Measurements from ENCODE around the gene DSCAM.

GRCh38 chr21:40837456-40837855 lies 9.5 kb downstream of the DSCAM start:
- TF ChIP-seq POLR2A (IDR thresholded peaks at IDR 0.05) (no peak), CTCF (IDR thresholded peaks at IDR 0.05 in 8 of 11, conservative IDR thresholded peaks at IDR 0.05 in 3 of 11) (no peak)

All from spleen (tissue), 7 donors.